HEK293 (cell line): Measurements from ENCODE around the gene LRBA.

Source experiments
- CTCF ChIA-PET: fragments of 350-600 bp; formaldehyde crosslinking; extraction: SDS; loops from one replicate; lab custom pipeline; 2021; ENCODE audit warnings: antibody characterized with exemption; lab: Yijun Ruan, JAX
- POLR2A ChIA-PET: fragments of 300-600 bp; formaldehyde crosslinking; extraction: SDS; loops from one replicate; lab custom pipeline; 2020; ENCODE audit warnings: antibody characterized with exemption, inconsistent platforms; lab: Yijun Ruan, JAX
- H3K27ac ChIP-seq: fragments of 200-500 bp; sonication (Bioruptor generic); 2 replicates; pipeline ENCODE4 v1.5.1; 2014; ENCODE audit warnings: low read depth, low read length, control low read depth, inconsistent platforms; ENCODE audit errors: extremely low read depth
- H3K36me3 ChIP-seq, 2 experiments: fragments of 200-500 bp in 1 of 2; sonication (Bioruptor generic) in 1 of 2; 1 replicate in 1 of 2; 2 replicates in 1 of 2; pipeline ENCODE4 v1.5.1; 2014 to 2017; ENCODE audit warnings: inconsistent platforms in 2 of 2, low read length in 2 of 2; ENCODE audit not compliant: control insufficient read depth in 2 of 2, insufficient read depth in 1 of 2
- H3K4me1 ChIP-seq: fragments of 200-500 bp; sonication (Bioruptor generic); 2 replicates; pipeline ENCODE4 v1.5.1; 2014; ENCODE audit warnings: mild to moderate bottlenecking, low read length, inconsistent platforms; ENCODE audit not compliant: control insufficient read depth, insufficient read depth
- H3K4me3 ChIP-seq: 2 replicates; pipeline ENCODE4 v1.5.1; 2011; ENCODE audit warnings: low read depth, mild to moderate bottlenecking, control low read depth, low read length, moderate library complexity
- H3K9me3 ChIP-seq: fragments of 200-500 bp; sonication (Bioruptor generic); 2 replicates; pipeline ENCODE4 v1.5.1; 2014; ENCODE audit warnings: low read depth, low read length, inconsistent platforms; ENCODE audit not compliant: control insufficient read depth, insufficient read depth
- GFI1B ChIP-seq: fragments of 450-650 bp; formaldehyde crosslinking; IDR thresholded peaks from 2 replicates; pipeline ENCODE4 v1.5.1; 2016; ENCODE audit warnings: missing biosample characterization, missing genetic modification characterization
- INSM2 ChIP-seq: fragments of 450-650 bp; formaldehyde crosslinking; IDR thresholded peaks from 2 replicates; pipeline ENCODE4 v1.5.1; 2016; ENCODE audit warnings: missing biosample characterization, missing genetic modification characterization
- KLF16 ChIP-seq: fragments of 450-650 bp; formaldehyde crosslinking; IDR thresholded peaks from 2 replicates; pipeline ENCODE4 v1.5.1; 2017; ENCODE audit warnings: missing biosample characterization, missing genetic modification characterization
- KLF17 ChIP-seq: fragments of 450-650 bp; formaldehyde crosslinking; IDR thresholded peaks from 2 replicates; pipeline ENCODE4 v1.5.1; 2016; ENCODE audit warnings: missing biosample characterization, missing genetic modification characterization
- MYNN ChIP-seq: fragments of 450-650 bp; formaldehyde crosslinking; IDR thresholded peaks from 2 replicates; pipeline ENCODE4 v1.5.1; 2016; ENCODE audit warnings: missing biosample characterization, missing genetic modification characterization, borderline replicate concordance
- PRDM2 ChIP-seq: fragments of 450-650 bp; formaldehyde crosslinking; IDR thresholded peaks from 2 replicates; pipeline ENCODE4 v1.5.1; 2016; ENCODE audit warnings: missing biosample characterization, missing genetic modification characterization, borderline replicate concordance
- PRDM4 ChIP-seq: fragments of 450-650 bp; formaldehyde crosslinking; IDR thresholded peaks from 2 replicates; pipeline ENCODE4 v1.5.1; 2017; ENCODE audit warnings: missing biosample characterization, missing genetic modification characterization
- SP2 ChIP-seq: fragments of 450-650 bp; formaldehyde crosslinking; IDR thresholded peaks from 2 replicates; pipeline ENCODE4 v1.5.1; 2016; ENCODE audit warnings: missing biosample characterization, missing genetic modification characterization
- ZNF140 ChIP-seq: fragments of 450-650 bp; formaldehyde crosslinking; IDR thresholded peaks from 2 replicates; pipeline ENCODE4 v1.5.1; 2016; ENCODE audit warnings: missing biosample characterization, missing genetic modification characterization
- ZNF174 ChIP-seq: fragments of 450-650 bp; formaldehyde crosslinking; IDR thresholded peaks from 2 replicates; pipeline ENCODE4 v1.5.0; 2017; ENCODE audit warnings: missing biosample characterization, mild to moderate bottlenecking, missing genetic modification characterization
- ZNF19 ChIP-seq: fragments of 450-650 bp; formaldehyde crosslinking; IDR thresholded peaks from 2 replicates; pipeline ENCODE4; 2016; ENCODE audit warnings: missing biosample characterization, missing genetic modification characterization, low read depth
- ZNF211 ChIP-seq: fragments of 450-650 bp; formaldehyde crosslinking; IDR thresholded peaks from 2 replicates; pipeline ENCODE4 v1.5.1; 2016; ENCODE audit warnings: low read depth, missing biosample characterization, missing genetic modification characterization
- ZNF350 ChIP-seq: fragments of 450-650 bp; formaldehyde crosslinking; IDR thresholded peaks from 2 replicates; pipeline ENCODE4 v1.5.0; 2017; ENCODE audit warnings: missing biosample characterization, mild to moderate bottlenecking, missing genetic modification characterization
- ZNF391 ChIP-seq: fragments of 450-650 bp; formaldehyde crosslinking; IDR thresholded peaks from 2 replicates; pipeline ENCODE4 v1.5.1; 2016; ENCODE audit warnings: low read depth, missing biosample characterization, missing genetic modification characterization, borderline replicate concordance
- ZNF571 ChIP-seq: fragments of 450-650 bp; formaldehyde crosslinking; IDR thresholded peaks from 2 replicates; pipeline ENCODE4 v1.5.0; 2017; ENCODE audit warnings: missing biosample characterization, missing genetic modification characterization
- ZNF580 ChIP-seq: fragments of 450-650 bp; formaldehyde crosslinking; IDR thresholded peaks from 2 replicates; pipeline ENCODE4 v1.5.1; 2016; ENCODE audit warnings: missing biosample characterization, missing genetic modification characterization
- ZNF624 ChIP-seq: fragments of 450-650 bp; formaldehyde crosslinking; IDR thresholded peaks from 2 replicates; pipeline ENCODE4 v1.5.1; 2017; ENCODE audit warnings: missing biosample characterization, missing genetic modification characterization
- ZNF639 ChIP-seq: fragments of 450-650 bp; formaldehyde crosslinking; IDR thresholded peaks from 2 replicates; pipeline ENCODE4 v1.5.1; 2016; ENCODE audit warnings: missing biosample characterization, missing genetic modification characterization
- ZNF660 ChIP-seq: fragments of 450-650 bp; IDR thresholded peaks from 2 replicates; pipeline ENCODE4 v1.5.1; 2018; ENCODE audit warnings: missing biosample characterization, mild to moderate bottlenecking, missing genetic modification characterization
- ZNF704 ChIP-seq: fragments of 450-650 bp; formaldehyde crosslinking; IDR thresholded peaks from 2 replicates; pipeline ENCODE4 v1.5.1; 2016; ENCODE audit warnings: missing biosample characterization, missing genetic modification characterization
- ZNF843 ChIP-seq: fragments of 450-650 bp; formaldehyde crosslinking; IDR thresholded peaks from 2 replicates; pipeline ENCODE4 v1.5.1; 2016; ENCODE audit warnings: missing biosample characterization, missing genetic modification characterization
- ZSCAN5A ChIP-seq: fragments of 450-650 bp; formaldehyde crosslinking; IDR thresholded peaks from 2 replicates; pipeline ENCODE4 v1.5.1; 2016; ENCODE audit warnings: missing biosample characterization, missing genetic modification characterization

LRBA gene

GRCh38 chr4:150904671-150905070 lies 110.4 kb downstream of the LRBA start (continued):
- TF ChIP-seq PRDM2 (tag by site-specific recombination) (no peak), ZNF624 (tag by site-specific recombination) (no peak), ZNF211 (tag by site-specific recombination) (no peak), SP2 (tag by site-specific recombination) (no peak), ZNF391 (tag by site-specific recombination) (no peak), ZNF19 (tag by site-specific recombination) (no peak), ZNF704 (tag by site-specific recombination) (no peak), MYNN (no peak), KLF17 (tag by site-specific recombination) (no peak), ZNF660 (tag by site-specific recombination) (no peak), ZNF140 (tag by site-specific recombination) (no peak), ZNF639 (tag by site-specific recombination) (no peak)
- TF ChIP-seq, all 188 proteins: peak for 0

- Histone ChIP-seq H3K9me3 (no peaks in the 10 kb centered on the region), H3K4me1 (no peaks in the 10 kb centered on the region), H3K36me3 (peaks cover 0 to 25% of the 10 kb centered on the region in 2 experiments; a peak in 2 of 3 replicates), H3K27ac (no peak overlapping the region), H3K4me3 (no peak overlapping the region)
- ChIA-PET CTCF (no interaction called here), POLR2A (no interaction called here)
- no peak for TF ChIP-seq ZNF571 (tag by site-specific recombination)
- no peak for TF ChIP-seq ZSCAN5A (tag by site-specific recombination)
- no peak for TF ChIP-seq ZNF843 (tag by site-specific recombination)
- TF ChIP-seq ZNF350 = no peak
- TF ChIP-seq ZNF580 (tag by site-specific recombination) = no peak
- no peak for TF ChIP-seq PRDM4 (tag by site-specific recombination)
- TF ChIP-seq ZNF174 (tag by site-specific recombination) = no peak
- no peak for TF ChIP-seq INSM2 (tag by site-specific recombination)
- no peak for TF ChIP-seq GFI1B (tag by site-specific recombination)
- no peak for TF ChIP-seq KLF16
These were observed 111.5 kb downstream of the LRBA start for GRCh38 chr4:150903603-150904002.
